Memory B cell (primary cell): Measurements from ENCODE around the gene XRCC1.
A peak's percentile ranks its signal among the peaks of the same experiment; 100 is the strongest.
"Not testable (repeated sequence)": the region's sequence is repeated elsewhere in the genome, so short reads cannot be mapped to it uniquely, and the experiment has no call there.

ENCODE experiments used
- ATAC-seq: fragments of 150-1000 bp; cut with Tn5 transposase; 2 replicates; pipeline ENCODE4 v1.10.0; 2021; ENCODE audit warnings: low read depth, mild to moderate bottlenecking, moderate library complexity
- DNase-seq, 2 donors: peaks; one replicate each; pipeline ENCODE4 v3.0.0; 2022; ENCODE audit warnings: low spot score in 2 of 2
- H3K27ac Mint-ChIP-seq: one replicate; pipeline ENCODE4 v1.8.0; 2022; ENCODE audit warnings: mild to moderate bottlenecking, moderate library complexity, mixed read lengths
- H3K27me3 Mint-ChIP-seq: one replicate; pipeline ENCODE4 v1.8.0; 2022; ENCODE audit warnings: mixed read lengths
- H3K36me3 Mint-ChIP-seq: one replicate; pipeline ENCODE4 v1.8.0; 2022; ENCODE audit warnings: mild to moderate bottlenecking, mixed read lengths
- H3K4me1 Mint-ChIP-seq: one replicate; pipeline ENCODE4 v1.8.0; 2022; ENCODE audit warnings: mixed read lengths
- H3K4me3 Mint-ChIP-seq: one replicate; pipeline ENCODE4 v1.8.0; 2022; ENCODE audit warnings: mild to moderate bottlenecking, moderate library complexity, mixed read lengths
- H3K9me3 Mint-ChIP-seq: one replicate; pipeline ENCODE4 v1.8.0; 2022; ENCODE audit warnings: mixed read lengths

The XRCC1 gene

GRCh38 chr19:43594710-43595604 lies 19.6 kb upstream of the XRCC1 start:
- peak overlapping the region; percentile 95 for H3K4me3 Mint-ChIP-seq
- H3K27ac Mint-ChIP-seq, result peak overlapping the region; percentile 100
- DNase-seq (peak; percentile 58 to 68), ATAC-seq (peak; percentile 48)
- H3K9me3 Mint-ChIP-seq, result no peaks in the 10 kb centered on the region
- H3K27me3 Mint-ChIP-seq, result no peaks in the 10 kb centered on the region
- peaks cover 3% of the 10 kb centered on the region for H3K36me3 Mint-ChIP-seq
- H3K4me1 Mint-ChIP-seq, result peaks cover 31% of the 10 kb centered on the region

- DNase-seq (no peak), ATAC-seq (no peak)
- Mint-ChIP-seq H3K27ac (peak overlapping the region; percentile 10), H3K27me3 (no peaks in the 10 kb centered on the region), H3K4me1 (peaks cover 37% of the 10 kb centered on the region), H3K9me3 (no peaks in the 10 kb centered on the region), H3K4me3 (peak overlapping the region; percentile 43), H3K36me3 (peaks cover 5% of the 10 kb centered on the region)
These were observed 18.9 kb upstream of the XRCC1 start for GRCh38 chr19:43594081-43594697.

GRCh38 chr19:43592800-43593350 lies 17.5 kb upstream of the XRCC1 start:
- no peak for DNase-seq
- H3K9me3 Mint-ChIP-seq, result no peaks in the 10 kb centered on the region
- peaks cover 5% of the 10 kb centered on the region for H3K36me3 Mint-ChIP-seq
- ATAC-seq, result no peak
- no peak overlapping the region for H3K4me3 Mint-ChIP-seq
- H3K27ac Mint-ChIP-seq, result peak overlapping the region; percentile 10
- H3K27me3 Mint-ChIP-seq, result no peaks in the 10 kb centered on the region
- H3K4me1 Mint-ChIP-seq, result peaks cover 33% of the 10 kb centered on the region

- no peak for DNase-seq
- no peak for ATAC-seq
- Mint-ChIP-seq H3K36me3 (peaks cover 5% of the 10 kb centered on the region), H3K27ac (no peak overlapping the region), H3K4me1 (peaks cover 26% of the 10 kb centered on the region), H3K27me3 (no peaks in the 10 kb centered on the region), H3K9me3 (no peaks in the 10 kb centered on the region), H3K4me3 (no peak overlapping the region)
These were observed 16.8 kb upstream of the XRCC1 start for GRCh38 chr19:43591904-43592772.

GRCh38 chr19:43589678-43590077 lies 14.4 kb upstream of the XRCC1 start:
- no peak overlapping the region for H3K4me3 Mint-ChIP-seq
- no peaks in the 10 kb centered on the region for H3K27me3 Mint-ChIP-seq
- DNase-seq, result no peak
- no peaks in the 10 kb centered on the region for H3K9me3 Mint-ChIP-seq
- peak overlapping the region; percentile 51 for H3K27ac Mint-ChIP-seq
- ATAC-seq, result peak; percentile 73
- H3K36me3 Mint-ChIP-seq, result peaks cover 7% of the 10 kb centered on the region
- H3K4me1 Mint-ChIP-seq, result peaks cover 20% of the 10 kb centered on the region

GRCh38 chr19:43589277-43589676 lies 13.9 kb upstream of the XRCC1 start:
- DNase-seq, result no peak
- Mint-ChIP-seq H3K36me3 (peaks cover 7% of the 10 kb centered on the region), H3K27ac (peak overlapping the region; percentile 51), H3K4me3 (no peak overlapping the region), H3K4me1 (peaks cover 21% of the 10 kb centered on the region), H3K27me3 (no peaks in the 10 kb centered on the region), H3K9me3 (no peaks in the 10 kb centered on the region)
- no peak for ATAC-seq

- H3K27ac Mint-ChIP-seq, result not testable (repeated sequence)
These were observed 11.7 kb upstream of the XRCC1 start for GRCh38 chr19:43587029-43587428.

GRCh38 chr19:43586346-43586745 lies 11.0 kb upstream of the XRCC1 start:
- Mint-ChIP-seq H3K4me3 (no peak overlapping the region), H3K36me3 (peaks cover 4% of the 10 kb centered on the region), H3K27me3 (no peaks in the 10 kb centered on the region), H3K27ac (no peak overlapping the region), H3K4me1 (peaks cover 17% of the 10 kb centered on the region), H3K9me3 (no peaks in the 10 kb centered on the region)
- no peak for ATAC-seq
- DNase-seq, result no peak

More at GRCh38 chr19:43587029-43587428, 11.7 kb upstream of the XRCC1 start:
- ATAC-seq, H3K4me3 Mint-ChIP-seq, H3K9me3 Mint-ChIP-seq, H3K27me3 Mint-ChIP-seq, H3K36me3 Mint-ChIP-seq, DNase-seq: not testable (repeated sequence)
- peaks cover 17% of the 10 kb centered on the region for H3K4me1 Mint-ChIP-seq

- Mint-ChIP-seq H3K27ac (peak overlapping the region; percentile 85), H3K4me3 (no peak overlapping the region), H3K4me1 (peaks cover 17% of the 10 kb centered on the region), H3K27me3 (no peaks in the 10 kb centered on the region), H3K9me3 (no peaks in the 10 kb centered on the region), H3K36me3 (peaks cover 2% of the 10 kb centered on the region)
- ATAC-seq (no peak), DNase-seq (no peak)
These were observed 9.2 kb upstream of the XRCC1 start for GRCh38 chr19:43584484-43584883.

GRCh38 chr19:43582495-43582894 lies 7.2 kb upstream of the XRCC1 start:
- Mint-ChIP-seq H3K4me1 (peaks cover 23% of the 10 kb centered on the region), H3K9me3 (no peaks in the 10 kb centered on the region), H3K27me3 (peaks cover 4% of the 10 kb centered on the region), H3K36me3 (peaks cover 4% of the 10 kb centered on the region), H3K27ac (no peak overlapping the region), H3K4me3 (no peak overlapping the region)
- DNase-seq, result no peak
- no peak for ATAC-seq

GRCh38 chr19:43581467-43581866 lies 6.1 kb upstream of the XRCC1 start:
- Mint-ChIP-seq H3K27me3 (peaks cover 4% of the 10 kb centered on the region), H3K4me1 (peaks cover 24% of the 10 kb centered on the region)

GRCh38 chr19:43578787-43579186 lies 3.5 kb upstream of the XRCC1 start:
- H3K4me1 Mint-ChIP-seq, result peaks cover 25% of the 10 kb centered on the region
- H3K4me3 Mint-ChIP-seq, result no peak overlapping the region
- no peaks in the 10 kb centered on the region for H3K9me3 Mint-ChIP-seq
- no peak overlapping the region for H3K27ac Mint-ChIP-seq
- peaks cover 2% of the 10 kb centered on the region for H3K36me3 Mint-ChIP-seq
- ATAC-seq, result no peak
- no peak for DNase-seq
- H3K27me3 Mint-ChIP-seq, result peaks cover 4% of the 10 kb centered on the region

More at GRCh38 chr19:43581467-43581866, 6.1 kb upstream of the XRCC1 start:
- ATAC-seq (no peak), DNase-seq (no peak)
- Mint-ChIP-seq H3K4me3 (no peak overlapping the region), H3K27ac (no peak overlapping the region), H3K36me3 (peaks cover 4% of the 10 kb centered on the region), H3K9me3 (no peaks in the 10 kb centered on the region)

- Mint-ChIP-seq H3K27ac (peak overlapping the region; percentile 98), H3K4me3 (peak overlapping the region; percentile 91), H3K9me3 (no peaks in the 10 kb centered on the region), H3K36me3 (peaks cover 4% of the 10 kb centered on the region), H3K27me3 (peaks cover 4% of the 10 kb centered on the region), H3K4me1 (peaks cover 33% of the 10 kb centered on the region)
- DNase-seq (no peak), ATAC-seq (no peak)
These were observed 890 bp upstream of the XRCC1 start for GRCh38 chr19:43575955-43576878.
